NCI-H1436 (cell line): Measurements from ENCODE around the gene SPP1.
"Not testable (repeated sequence)": the region's sequence is repeated elsewhere in the genome, so short reads cannot be mapped to it uniquely, and the experiment has no call there.

ENCODE experiments used
- DNase-seq: peaks from one replicate; lab custom pipeline; 2025; lab: John Stamatoyannopoulos, UW

Gene SPP1

DNA sequence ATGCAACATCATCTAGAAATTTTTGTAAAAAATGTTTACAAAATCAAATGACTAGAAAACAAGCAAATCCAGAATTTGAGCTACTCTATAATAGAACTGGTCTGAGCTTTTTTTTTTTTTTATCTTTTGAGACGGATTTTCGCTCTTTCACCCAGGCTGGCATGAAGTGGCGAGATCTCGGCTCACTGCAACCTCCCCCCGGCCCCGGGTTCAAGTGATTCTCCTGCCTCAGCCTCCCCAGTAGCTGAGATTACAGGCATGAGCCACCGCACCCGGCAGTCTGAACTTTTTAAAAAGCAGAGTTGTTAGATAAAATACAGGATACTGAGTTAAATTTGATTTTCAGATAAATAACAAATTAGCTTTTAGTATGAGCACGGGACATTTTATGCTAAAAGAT is 11.0 kb downstream of the SPP1 start:
- DNase-seq, result no peak

DNA sequence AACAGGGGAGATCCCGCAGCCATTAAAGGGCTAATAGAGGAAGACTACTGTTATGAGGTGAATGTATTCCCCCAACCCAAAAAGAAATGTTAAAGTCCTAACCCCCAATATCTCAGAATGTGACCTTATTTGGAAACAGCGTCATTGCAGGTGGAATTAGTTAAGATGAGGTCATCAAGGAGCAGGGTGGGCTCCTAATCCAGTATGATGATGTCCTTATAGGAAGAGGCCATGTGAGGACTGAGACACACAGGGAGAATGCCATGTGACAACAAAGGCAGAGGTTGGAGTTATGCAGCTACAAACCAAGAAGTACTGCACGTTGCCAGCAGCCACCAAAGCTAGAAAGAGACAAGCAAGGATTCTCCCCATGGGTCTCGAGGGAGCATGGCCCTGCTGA is 14.3 kb downstream of the SPP1 start:
- no peak for DNase-seq

DNA sequence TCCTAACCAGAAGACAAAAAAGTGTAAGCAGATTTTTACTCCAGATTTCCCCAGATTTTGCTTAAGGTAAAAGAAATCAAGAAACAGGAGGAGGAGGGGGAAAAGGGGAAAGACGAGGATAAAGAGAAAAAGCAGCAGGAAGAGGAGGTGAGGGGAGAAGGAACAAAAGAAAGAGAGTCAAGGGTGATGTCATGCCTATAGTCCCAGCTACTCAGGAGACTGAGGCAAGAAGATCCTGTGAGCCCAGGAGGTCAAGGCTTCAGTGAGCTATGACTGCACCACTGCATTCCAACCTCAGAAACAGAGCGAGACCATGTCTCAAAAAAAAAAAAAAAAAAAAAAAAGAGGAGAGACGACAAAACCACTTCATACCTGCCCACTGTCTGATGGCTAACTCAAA is 19.9 kb downstream of the SPP1 start:
- DNase-seq, result no peak

DNA sequence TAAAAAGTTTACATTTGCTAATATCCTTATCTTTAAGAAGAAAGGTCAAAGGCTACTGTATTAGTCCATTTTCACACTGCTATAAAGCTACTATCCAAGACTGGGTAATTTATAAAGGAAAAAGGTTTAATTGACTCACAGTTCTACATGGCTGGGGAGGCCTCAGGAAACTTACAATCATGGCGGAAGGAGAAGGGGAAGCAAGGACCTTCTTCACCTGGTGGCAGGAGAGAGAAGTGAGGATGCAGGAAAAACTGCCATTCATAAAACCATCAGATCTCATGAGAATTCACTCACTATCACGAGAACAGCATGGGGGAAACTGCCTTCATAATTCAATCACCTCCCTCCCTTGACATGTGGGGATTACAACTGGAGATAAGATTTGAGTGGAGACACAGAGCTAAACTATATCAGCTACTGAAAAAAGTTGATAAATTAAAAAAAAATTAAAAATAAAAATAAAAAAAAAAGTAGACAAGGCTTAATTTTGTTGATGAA is 23.7 kb downstream of the SPP1 start:
- DNase-seq, result not testable (repeated sequence)

DNA sequence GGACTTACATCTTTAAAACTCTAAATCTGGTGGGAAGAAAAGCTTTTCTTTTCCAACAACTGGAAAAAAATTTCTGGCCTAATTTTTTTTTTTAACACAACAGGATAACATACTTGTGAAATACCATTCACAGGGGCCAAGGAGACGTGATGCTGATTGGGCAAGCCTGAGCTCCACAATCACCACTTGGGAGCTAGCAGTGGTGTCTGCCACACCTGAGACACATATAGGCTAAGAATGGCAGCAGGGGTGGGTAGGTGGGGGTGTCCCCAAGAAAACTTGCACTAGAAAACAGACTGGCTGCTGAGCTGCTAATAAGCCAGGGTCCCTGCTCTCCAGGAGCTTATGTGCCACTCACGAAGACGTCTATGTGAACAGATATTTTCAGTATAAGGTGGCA is 26.4 kb downstream of the SPP1 start:
- no peak for DNase-seq

GRCh38 chr4:88002786-88003185 is 27.3 kb downstream of the SPP1 start:
- no peak for DNase-seq

- no peak for DNase-seq
Measured at GRCh38 chr4:88003261-88003660, 27.7 kb downstream of the SPP1 start.

DNA sequence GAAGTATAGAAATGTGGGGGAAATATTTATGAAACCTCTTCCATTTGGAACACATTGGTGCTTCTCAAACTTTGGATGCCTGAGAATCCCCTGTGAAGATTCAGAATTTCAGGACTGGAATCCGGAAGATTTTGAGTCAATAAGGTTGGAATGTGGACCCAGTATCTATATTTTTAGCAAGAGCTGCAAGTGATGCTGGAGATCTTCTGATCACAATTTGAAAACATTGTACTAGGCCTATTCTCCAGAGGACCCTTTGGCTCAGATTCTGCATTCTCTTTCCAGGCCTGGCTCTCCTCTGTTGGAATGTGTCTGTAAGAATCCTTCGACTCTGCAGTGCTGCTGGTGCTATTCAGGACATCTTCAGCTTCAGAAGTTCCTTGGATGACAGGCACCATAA is 29.6 kb downstream of the SPP1 start:
- no peak for DNase-seq

DNA sequence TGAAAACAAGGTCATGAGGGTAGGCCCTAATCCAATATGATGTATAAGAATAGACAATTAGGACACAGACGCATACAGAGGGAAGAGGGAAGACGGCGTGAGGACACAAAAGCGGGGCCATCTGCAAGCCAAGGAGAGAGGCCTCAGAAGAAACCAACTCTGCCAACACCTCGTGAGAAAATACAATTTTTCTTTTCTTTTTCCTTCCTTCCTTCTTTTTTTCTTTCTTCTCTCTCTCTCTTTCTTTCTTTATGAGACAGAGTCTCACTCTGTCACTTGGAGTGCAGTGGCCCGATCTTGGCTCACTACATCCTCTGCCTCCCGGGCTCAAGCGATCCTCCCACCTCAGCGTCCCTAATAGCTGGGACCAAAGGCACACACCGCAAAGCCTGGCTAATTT is 30.4 kb downstream of the SPP1 start:
- no peak for DNase-seq

DNA sequence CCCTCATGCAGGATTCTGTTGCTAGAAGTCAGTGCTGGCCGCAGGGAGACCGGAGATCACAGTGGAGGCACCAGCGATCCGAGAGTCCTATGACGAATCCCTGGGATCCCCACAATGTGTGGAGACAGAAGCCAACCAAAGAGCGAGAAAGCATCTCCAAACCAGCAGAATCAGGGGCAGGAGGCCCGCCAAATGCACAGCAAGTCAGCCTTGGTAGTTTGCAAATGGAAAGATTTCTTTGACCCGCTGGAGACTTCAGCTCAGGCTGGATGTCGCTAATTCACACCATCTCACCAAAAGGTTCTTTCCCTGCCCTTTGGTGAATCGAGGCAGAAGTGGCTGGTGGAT is 31.4 kb downstream of the SPP1 start:
- DNase-seq, result no peak

- DNase-seq, result peak; percentile 71
Measured at GRCh38 chr4:88007304-88008121, 32.0 kb downstream of the SPP1 start, which contains the start of gene PKD2. TSS of gene PKD2 (plus strand) at chr4:88007635. CDS start at chr4:88007734, 99 bp downstream.

GRCh38 chr4:88008122-88008742 is 32.7 kb downstream of the SPP1 start:
- no peak for DNase-seq

GRCh38 chr4:88008743-88009171 is 33.2 kb downstream of the SPP1 start:
- DNase-seq, result no peak

- DNase-seq, result no peak
Measured at GRCh38 chr4:88009871-88010270, 34.4 kb downstream of the SPP1 start.

DNA sequence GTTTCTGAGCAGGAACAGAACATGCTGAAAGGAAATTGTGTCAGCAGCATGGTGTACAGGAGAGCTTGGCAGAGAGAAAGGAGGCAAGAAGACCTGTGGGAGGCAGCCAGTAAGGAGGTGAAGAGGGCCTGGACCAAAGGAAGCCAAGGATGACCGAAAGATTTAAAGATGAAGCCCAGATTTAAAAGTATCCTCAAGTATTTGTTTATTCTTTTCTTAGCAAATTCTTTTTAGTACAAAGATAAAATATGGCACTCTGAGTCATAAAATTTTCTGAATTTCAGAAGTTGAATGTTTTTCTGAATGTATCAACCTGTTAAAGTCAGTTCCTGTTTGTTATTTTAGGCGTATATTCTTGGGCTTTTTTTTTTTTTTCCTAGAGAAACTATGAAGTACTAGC is 35.5 kb downstream of the SPP1 start:
- DNase-seq, result no peak

GRCh38 chr4:88012647-88013046 is 37.1 kb downstream of the SPP1 start:
- DNase-seq, result no peak

DNA sequence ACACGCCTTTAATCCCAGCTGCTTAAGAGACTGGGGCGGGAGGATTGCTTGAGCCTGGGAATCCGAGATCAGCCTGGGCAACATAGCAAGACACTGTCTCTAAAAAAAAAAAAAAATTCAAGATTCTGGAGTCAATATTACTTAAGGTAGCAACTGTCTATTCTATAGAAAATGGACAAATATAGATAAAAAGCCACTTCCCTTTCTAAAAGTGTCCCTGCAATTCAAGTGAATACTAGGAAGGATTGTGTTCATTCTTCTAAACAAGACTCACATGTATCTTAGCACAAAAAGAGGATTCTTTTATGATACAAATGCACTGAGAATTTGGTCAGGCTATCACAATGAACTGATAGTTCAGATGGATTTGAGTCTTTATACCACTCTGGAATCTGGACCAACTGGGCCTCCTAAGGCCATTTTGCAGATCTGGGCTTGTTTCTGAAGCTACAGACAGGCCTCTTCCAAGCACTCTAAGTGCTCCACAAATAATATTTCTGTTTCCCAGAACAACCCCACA is 38.9 kb downstream of the SPP1 start:
- no peak for DNase-seq

DNA sequence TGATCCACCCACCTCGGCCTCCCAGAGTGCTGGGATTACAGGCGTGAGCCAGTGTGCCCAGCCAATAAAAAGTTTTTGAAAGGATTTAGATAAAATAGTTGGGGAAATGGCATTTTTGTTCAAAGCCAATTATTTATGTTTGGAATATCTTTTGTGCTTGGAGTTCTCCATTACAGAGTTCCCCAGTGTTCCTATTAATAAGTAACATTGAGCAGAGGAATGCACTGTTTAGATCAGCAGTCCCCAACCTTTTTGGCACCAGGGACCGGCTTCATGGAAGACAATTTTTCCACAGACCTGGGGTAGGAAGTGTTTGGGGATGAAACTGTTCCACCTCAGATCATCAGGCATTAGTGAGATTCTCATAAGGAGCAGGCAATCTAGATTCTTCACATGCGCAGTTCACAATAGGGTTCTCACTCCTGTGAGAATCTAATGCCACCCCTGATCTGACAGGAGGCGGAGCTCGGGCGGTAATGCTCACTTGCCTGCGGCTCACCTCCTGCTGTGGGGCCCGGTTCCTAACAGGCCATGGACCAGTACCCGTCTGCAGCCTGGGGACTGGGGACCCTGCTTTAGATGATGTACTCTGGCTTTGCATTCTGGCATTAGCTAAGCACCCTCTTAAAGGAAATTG is 40.3 kb downstream of the SPP1 start:
- DNase-seq, result no peak

GRCh38 chr4:88017516-88018297 is 42.2 kb downstream of the SPP1 start:
- DNase-seq, result no peak

- no peak for DNase-seq
Measured at GRCh38 chr4:88018466-88018865, 43.0 kb downstream of the SPP1 start.

DNA sequence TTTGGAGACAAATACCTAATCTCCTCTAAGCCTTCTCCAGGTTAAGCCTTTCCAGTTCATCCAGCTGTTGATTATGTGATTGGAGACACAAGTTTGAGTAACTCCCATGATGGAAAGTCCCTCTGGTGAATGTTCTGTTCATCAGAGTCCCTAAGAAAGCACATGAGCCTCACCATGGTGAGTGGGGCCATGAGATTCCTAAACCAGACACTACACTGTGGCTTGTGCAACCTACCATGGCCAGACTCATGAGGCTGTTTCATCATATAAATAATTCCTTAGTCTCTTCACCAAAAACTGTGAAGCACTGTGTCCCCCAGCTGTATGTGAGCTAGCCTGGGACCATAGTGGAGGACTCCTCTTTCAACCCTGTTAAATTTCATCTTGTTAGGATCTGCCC is 46.3 kb downstream of the SPP1 start:
- no peak for DNase-seq

- no peak for DNase-seq
Measured at GRCh38 chr4:88022289-88022688, 46.8 kb downstream of the SPP1 start.
